Measurements from ENCODE around the gene ZCWPW1. TPM values are rescaled to one million over a fixed set of nuclear protein-coding genes. Genes with fewer than 3 reads are reported as not detected.
A peak's percentile ranks its signal among the peaks of the same experiment; 100 is the strongest.
"Not testable (repeated sequence)": the region's sequence is repeated elsewhere in the genome, so short reads cannot be mapped to it uniquely, and the experiment has no call there.

The ZCWPW1 gene
- total RNA-seq, 6 experiments from 2014 or later: 0.86 to 5.7 (median 2.7) TPM

DNA sequence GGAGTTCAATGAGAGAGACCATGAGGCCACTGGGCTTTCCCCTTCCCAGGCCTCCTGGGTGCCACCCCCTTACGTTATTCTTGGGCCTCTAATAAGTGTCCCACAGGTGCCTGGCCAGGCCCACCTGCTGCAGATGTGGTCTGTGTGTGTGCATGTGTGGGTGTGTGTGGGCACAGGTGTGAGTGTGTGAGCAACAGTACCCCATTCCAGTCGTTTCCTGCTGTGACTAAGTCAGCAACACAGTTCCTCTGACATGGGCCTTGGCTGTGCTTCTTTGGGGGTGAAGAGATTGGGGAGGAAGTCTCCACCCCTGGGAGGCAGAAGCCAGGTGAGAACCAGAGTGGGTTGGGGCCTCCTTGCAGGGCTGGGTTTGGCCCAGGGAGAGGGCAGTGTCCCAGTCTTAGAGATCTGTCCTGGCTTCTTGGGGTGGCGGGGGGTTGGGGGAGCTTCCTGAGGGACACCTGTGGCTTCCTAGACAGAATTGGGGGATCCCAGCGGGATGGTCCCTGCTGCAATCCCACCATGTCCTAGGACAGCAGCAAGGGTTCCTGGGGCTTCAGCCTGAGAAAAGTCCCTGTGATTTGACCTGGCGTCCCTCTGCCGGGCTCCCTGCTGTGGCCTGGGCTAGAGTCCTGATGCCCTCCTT is 74.7 kb downstream of the ZCWPW1 start:
- Histone ChIP-seq H3K27ac (no peak overlapping the region), H3K9me3 (no peaks in the 10 kb centered on the region), H3K4me1 (no peaks in the 10 kb centered on the region), H3K27me3 (no peaks in the 10 kb centered on the region), H3K4me3 (no peak overlapping the region), H3K36me3 (peaks cover 0 to 85% (median 26%) of the 10 kb centered on the region in 4 donors)
- ATAC-seq (no peak), DNase-seq (no peak)
- no CpG with 5 or more reads among the region's 6 CpGs for whole genome bisulfite sequencing (ENCODE audit: insufficient coverage, low coverage, low lambda C conversion rate, missing lambda C conversion rate)
- TF ChIP-seq CTCF (IDR thresholded peaks at IDR 0.05) (no peak), POLR2A (IDR thresholded peaks at IDR 0.05) (no peak)
- intact Hi-C loops (cut with DNase I): no loop called here

DNA sequence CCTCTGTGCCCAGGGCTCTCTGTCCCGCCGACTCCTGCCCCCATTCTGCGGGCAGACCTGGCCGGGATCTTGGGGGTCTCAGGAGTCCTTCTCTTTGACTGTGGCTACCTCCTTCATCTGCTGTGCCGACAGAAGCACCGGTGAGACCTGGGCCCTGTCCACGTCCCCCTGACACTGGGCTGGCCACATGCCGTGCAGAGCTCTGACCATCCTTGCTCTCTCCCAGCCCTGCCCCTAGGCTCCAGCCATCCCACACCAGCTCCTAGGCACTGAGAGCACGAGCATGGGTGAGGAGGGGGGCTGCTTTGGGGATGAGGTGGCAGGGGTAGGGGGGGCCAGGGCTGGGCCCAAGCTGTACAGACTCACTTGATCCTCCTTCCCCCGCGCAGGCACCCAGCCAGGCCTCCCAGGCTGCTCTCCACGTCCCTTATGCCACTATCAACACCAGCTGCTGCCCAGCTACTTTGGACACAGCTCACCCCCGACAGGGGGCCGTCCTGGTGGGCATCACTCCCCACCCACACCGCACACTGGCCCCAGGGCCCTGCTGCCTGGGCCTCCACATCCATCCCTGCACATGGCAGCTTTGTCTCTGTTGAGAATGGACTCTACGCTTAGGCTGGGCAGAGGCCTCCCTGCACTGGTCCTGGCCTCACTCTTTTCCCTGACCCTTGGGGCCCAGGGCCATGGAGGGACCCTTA is 75.4 kb downstream of the ZCWPW1 start:
- no peak for TF ChIP-seq POLR2A (IDR thresholded peaks at IDR 0.05)
- intact Hi-C loops (cut with DNase I): no loop called here
- Histone ChIP-seq H3K36me3 (peaks cover 0 to 85% (median 26%) of the 10 kb centered on the region in 4 donors), H3K27ac (no peak overlapping the region), H3K4me1 (no peaks in the 10 kb centered on the region), H3K9me3 (no peaks in the 10 kb centered on the region), H3K4me3 (no peak overlapping the region), H3K27me3 (no peaks in the 10 kb centered on the region)
- 100% methylated on average over 1 of the region's 16 CpGs for WGBS (ENCODE audit: insufficient coverage, low coverage, low lambda C conversion rate, missing lambda C conversion rate)
- ATAC-seq (no peak), DNase-seq (no peak)

DNA sequence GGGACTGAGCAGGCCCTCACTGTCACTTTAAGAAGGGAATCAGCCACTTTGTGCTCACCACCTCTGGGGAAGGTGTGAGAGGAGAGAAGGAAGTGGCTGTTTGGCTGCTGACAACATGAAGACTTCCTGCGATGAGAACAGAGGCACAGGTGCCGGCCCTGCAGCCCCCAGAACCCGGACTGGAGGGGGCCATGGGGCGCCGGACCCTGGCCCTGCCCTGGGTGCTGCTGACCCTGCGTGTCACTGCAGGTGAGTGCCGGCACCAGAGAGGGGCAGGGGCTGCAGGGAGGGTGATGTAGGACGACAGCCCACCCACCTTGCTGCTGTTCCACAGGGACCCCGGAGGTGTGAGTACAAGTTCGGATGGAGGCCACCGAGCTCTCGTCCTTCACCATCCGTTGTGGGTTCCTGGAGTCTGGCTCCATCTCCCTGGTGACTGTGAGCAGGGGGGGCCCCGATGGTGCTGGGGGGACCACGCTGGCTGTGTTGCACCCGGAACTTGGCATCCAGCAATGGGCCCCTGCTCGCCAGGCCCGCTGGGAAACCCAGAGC is 76.2 kb downstream of the ZCWPW1 start:
- not testable (repeated sequence) for DNase-seq, H3K27ac ChIP-seq
- peak in 3 of 4 donors; percentile 22 to 42 (median 22) for ATAC-seq

GRCh38 chr7:100351657-100352058 is 76.8 kb downstream of the ZCWPW1 start:
- TF ChIP-seq POLR2A (IDR thresholded peaks at IDR 0.05): no peak
- no peak for TF ChIP-seq CTCF (IDR thresholded peaks at IDR 0.05)
- DNase-seq (no peak), ATAC-seq (no peak)
- no peaks in the 10 kb centered on the region for H3K4me1 ChIP-seq
- intact Hi-C loops (cut with DNase I): no loop called here
- peaks cover 0 to 86% (median 30%) of the 10 kb centered on the region in 4 donors for H3K36me3 ChIP-seq
- H3K27me3 ChIP-seq: no peaks in the 10 kb centered on the region
- no peak overlapping the region for H3K27ac ChIP-seq
- H3K4me3 ChIP-seq: no peak overlapping the region
- no peaks in the 10 kb centered on the region for H3K9me3 ChIP-seq
- WGBS (ENCODE audit: insufficient coverage, low coverage, low lambda C conversion rate, missing lambda C conversion rate): 86% methylated on average over 3 of the region's 6 CpGs

More for the DNA sequence above, 76.2 kb downstream of the ZCWPW1 start:
- H3K36me3 ChIP-seq: peaks cover 0 to 86% (median 29%) of the 10 kb centered on the region in 4 donors
- intact Hi-C loops (cut with DNase I); H3K4me3 ChIP-seq; H3K4me1 ChIP-seq; H3K27me3 ChIP-seq; H3K9me3 ChIP-seq: not testable (repeated sequence)
- WGBS (ENCODE audit: insufficient coverage, low coverage, low lambda C conversion rate, missing lambda C conversion rate): 100% methylated on average over 2 of the region's 18 CpGs

Other genes starting within 250 kb of the ZCWPW1 start
- under 1 TPM in 3 of 6 experiments, not detected in 3; 0.17 to 0.89 (median 0.37) TPM for gene PVRIG, start 208.8 kb downstream of the ZCWPW1 start, total RNA-seq
- gene SPDYE3, start 121.0 kb downstream of the ZCWPW1 start, total RNA-seq: not detected
- 10 to 100 TPM; 12.0 to 36.2 (median 22.7) TPM for gene PILRB, start 70.6 kb downstream of the ZCWPW1 start, total RNA-seq
- 1 to 10 TPM; 1.4 to 7.1 (median 4.0) TPM for gene PILRA, start 55.2 kb downstream of the ZCWPW1 start, total RNA-seq
- 10 to 100 TPM; 17.1 to 25.1 (median 20.7) TPM for gene MEPCE, start 1.1 kb upstream of the ZCWPW1 start, total RNA-seq
- 10 to 100 TPM in 5 of 6 experiments, 1 to 10 TPM in 1; 9.8 to 26.8 (median 13.2) TPM for gene PPP1R35, start 7.8 kb upstream of the ZCWPW1 start, total RNA-seq
- not detected for gene SPACDR, start 35.6 kb upstream of the ZCWPW1 start, total RNA-seq
- gene TSC22D4, start 50.5 kb upstream of the ZCWPW1 start, total RNA-seq: 10 to 100 TPM; 12.5 to 20.5 (median 17.0) TPM
- gene NYAP1, start 55.2 kb upstream of the ZCWPW1 start, total RNA-seq: under 1 TPM; 0.06 to 0.74 (median 0.32) TPM
- 10 to 100 TPM; 52.9 to 86.3 (median 69.8) TPM for gene AGFG2, start 110.5 kb upstream of the ZCWPW1 start, total RNA-seq
- gene SAP25, start 145.2 kb upstream of the ZCWPW1 start, total RNA-seq: 1 to 10 TPM in 3 of 6 experiments, under 1 TPM in 1, not detected in 2; 0.53 to 4.5 (median 2.2) TPM
- gene LRCH4, start 157.4 kb upstream of the ZCWPW1 start, total RNA-seq: 10 to 100 TPM; 19.5 to 39.1 (median 24.7) TPM
- gene FBXO24, start 157.6 kb upstream of the ZCWPW1 start, total RNA-seq: 1 to 10 TPM in 1 of 6 experiments, under 1 TPM in 5; 0.25 to 1.0 (median 0.45) TPM
- gene PCOLCE, start 173.7 kb upstream of the ZCWPW1 start, total RNA-seq: 10 to 100 TPM; 10.9 to 48.5 (median 23.6) TPM
- gene MOSPD3, start 183.8 kb upstream of the ZCWPW1 start, total RNA-seq: 10 to 100 TPM in 5 of 6 experiments, 1 to 10 TPM in 1; 8.6 to 19.3 (median 13.9) TPM
- 100 to 1,000 TPM; 413 to 669 (median 501) TPM for gene TFR2, start 212.8 kb upstream of the ZCWPW1 start, total RNA-seq
- gene ACTL6B, start 227.7 kb upstream of the ZCWPW1 start, total RNA-seq: not detected
- gene GNB2, start 245.0 kb upstream of the ZCWPW1 start, total RNA-seq: 100 to 1,000 TPM in 3 of 6 experiments, 10 to 100 TPM in 3; 75.6 to 133 (median 106) TPM